Measurements from ENCODE around the gene RNH1.
A peak's percentile ranks its signal among the peaks of the same experiment; 100 is the strongest.

RNH1 gene

GRCh38 chr11:457111-457760 lies 49.8 kb downstream of the RNH1 start:
- DNase-seq (ENCODE audit: low read depth), result no peak

DNA sequence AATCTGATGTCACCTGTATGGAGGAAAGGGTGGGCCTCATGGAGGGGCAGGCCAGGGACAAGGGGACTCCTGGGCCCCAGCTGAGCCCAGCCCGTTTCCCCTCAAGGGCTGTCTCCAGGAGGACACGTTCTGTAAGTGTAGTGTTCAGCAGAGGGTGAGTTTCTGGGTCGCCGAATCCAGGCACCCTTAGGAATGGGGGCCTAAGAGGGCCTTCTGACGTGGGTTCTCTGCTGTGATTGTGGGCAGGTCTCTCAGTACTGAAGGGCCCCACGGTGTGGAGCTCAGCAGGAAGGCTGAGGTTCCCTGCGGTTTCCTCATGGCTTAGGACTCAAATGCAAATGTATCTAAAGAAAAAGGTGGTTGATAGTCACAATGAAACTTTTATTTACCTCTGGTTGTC lies 50.5 kb downstream of the RNH1 start:
- no peak for DNase-seq (ENCODE audit: low read depth)

- no peak for DNase-seq (ENCODE audit: low read depth)
Measured at GRCh38 chr11:455566-456147, 51.4 kb downstream of the RNH1 start.

GRCh38 chr11:454801-455565 lies 52.1 kb downstream of the RNH1 start:
- no peak for DNase-seq (ENCODE audit: low read depth)

DNA sequence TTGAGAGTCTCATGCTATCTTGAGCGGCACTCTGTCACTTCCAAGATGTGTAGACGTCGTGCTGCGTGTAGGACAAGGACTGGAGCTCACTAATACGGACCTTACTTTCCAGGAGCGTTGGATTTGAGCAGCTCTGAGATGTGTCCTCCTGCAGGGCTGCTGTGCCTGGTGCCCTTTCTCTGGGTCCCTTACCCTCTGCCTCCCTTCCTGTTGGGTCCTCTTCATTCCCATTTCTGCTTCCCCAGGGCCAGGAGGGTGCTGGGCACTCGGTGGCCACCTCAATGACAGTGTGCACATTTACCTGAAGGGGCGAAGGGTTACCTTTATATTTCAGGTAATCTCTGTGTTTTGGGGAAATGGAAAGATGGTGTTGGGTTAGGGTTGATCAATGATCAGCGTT lies 53.0 kb downstream of the RNH1 start:
- no peak for DNase-seq (ENCODE audit: low read depth)

GRCh38 chr11:453564-453963 lies 53.5 kb downstream of the RNH1 start:
- no peak for DNase-seq (ENCODE audit: low read depth)

GRCh38 chr11:452916-453527 lies 54.0 kb downstream of the RNH1 start:
- no peak for DNase-seq (ENCODE audit: low read depth)

DNA sequence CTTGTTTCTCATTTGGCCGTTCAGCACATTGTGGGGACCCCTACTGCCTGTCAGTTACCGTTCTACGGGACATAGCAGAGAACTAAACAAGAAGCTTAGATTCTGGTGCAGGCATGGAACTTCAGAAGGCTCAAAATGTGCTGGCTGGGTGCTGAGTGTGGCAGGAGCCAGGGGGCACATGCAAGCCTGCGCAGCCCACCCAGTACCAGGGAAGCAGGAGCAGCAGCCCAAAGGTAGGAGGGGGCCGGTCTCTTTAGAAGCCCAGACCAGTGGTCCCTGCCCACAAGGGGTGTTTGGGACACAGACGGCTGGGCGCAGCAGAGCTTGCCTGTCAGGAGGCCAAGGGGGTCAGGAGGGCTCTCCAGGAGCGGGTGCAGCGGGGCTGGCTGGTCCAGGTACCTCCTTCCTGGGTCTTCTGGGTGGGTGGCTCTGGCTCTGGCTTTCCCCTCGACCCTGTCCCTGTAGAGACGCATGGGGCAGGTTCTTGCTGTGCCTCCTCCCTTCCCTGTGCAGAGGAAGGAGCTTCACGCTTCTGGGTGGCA lies 54.8 kb downstream of the RNH1 start:
- no peak for DNase-seq (ENCODE audit: low read depth)

GRCh38 chr11:451738-452137 lies 55.3 kb downstream of the RNH1 start:
- DNase-seq (ENCODE audit: low read depth), result no peak

- DNase-seq (ENCODE audit: low read depth), result peak; percentile 36
Measured at GRCh38 chr11:450809-451451, 56.1 kb downstream of the RNH1 start.

- DNase-seq (ENCODE audit: low read depth), result peak; percentile 83
Measured at GRCh38 chr11:449889-450808, 56.9 kb downstream of the RNH1 start, which contains the start of gene PTDSS2. Gene PTDSS2, plus strand, starts transcription at chr11:450279. Its CDS starts 177 bp downstream, at chr11:450456.

DNA sequence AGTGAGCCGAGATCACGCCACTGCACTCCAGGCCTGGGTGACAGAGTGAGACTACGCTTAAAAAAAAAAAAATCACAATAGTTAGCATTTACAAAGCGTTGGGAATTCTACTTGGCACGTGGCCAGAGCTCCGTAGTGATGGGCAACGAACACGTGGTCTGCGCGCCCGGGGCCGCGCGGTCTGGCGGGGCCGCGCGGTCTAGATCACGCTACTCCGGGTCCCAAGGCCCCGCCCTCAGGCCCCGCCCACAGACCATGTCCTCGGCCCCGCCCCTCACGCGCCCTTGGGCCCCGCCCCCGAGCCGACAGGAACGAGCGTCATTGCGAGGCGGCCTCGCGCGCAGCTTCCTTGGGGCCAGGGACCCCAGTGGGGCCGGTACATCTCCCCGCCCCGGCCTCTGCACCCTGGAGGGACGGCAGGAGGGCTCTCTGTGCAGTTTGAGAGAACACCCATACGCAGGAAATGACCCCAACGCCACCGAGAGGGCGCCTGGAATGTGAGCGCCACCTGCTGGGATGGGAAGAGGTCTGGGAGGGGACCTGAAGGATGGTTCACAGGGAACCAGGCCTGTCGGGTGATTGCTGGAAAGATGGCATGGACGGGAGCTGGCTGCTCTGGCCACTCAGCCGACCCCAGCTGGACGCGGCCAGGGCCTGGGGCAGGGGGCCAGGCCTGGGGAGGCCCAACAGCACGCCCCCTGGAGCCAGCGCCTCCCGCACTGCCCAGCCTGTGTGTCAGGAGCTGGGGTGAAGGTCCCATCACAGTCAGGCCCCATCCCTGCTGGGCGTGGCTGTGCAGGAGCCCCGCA lies 58.9 kb downstream of the RNH1 start:
- peak; percentile 73 for DNase-seq (ENCODE audit: low read depth)

DNA sequence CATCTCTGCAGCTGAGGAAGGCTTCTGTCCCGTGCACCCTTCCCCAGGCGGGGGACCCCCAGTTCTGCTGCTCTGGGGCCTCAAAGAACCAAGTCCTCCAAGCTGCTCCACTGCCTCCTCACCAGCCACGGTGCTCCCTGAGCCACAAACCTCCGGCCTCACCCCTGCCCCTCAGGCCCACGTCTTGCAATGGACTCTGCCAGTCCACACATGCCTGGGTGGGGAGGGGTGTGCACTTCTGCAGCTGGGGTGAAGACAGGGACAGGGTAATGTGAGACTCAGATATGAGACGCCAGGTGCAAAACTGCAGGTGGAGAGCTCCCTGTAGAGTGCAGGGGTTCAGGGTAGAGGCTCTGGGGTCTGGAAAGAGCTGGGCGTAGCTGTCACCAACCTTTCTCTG lies 60.2 kb downstream of the RNH1 start:
- no peak for DNase-seq (ENCODE audit: low read depth)

- no peak for DNase-seq (ENCODE audit: low read depth)
Measured at GRCh38 chr11:445765-446588, 61.1 kb downstream of the RNH1 start.

All from GM04504 (cell line).